Endothelial cell (in vitro differentiated cells): ENCODE measurements around the gene KRTAP25-1. TPM values are rescaled to one million over a fixed set of nuclear protein-coding genes. Genes with fewer than 3 reads are reported as not detected.

Source experiments
- DNase-seq: peaks from one replicate; pipeline ENCODE4 v3.0.0; 2021; ENCODE audit warnings: low spot score
- H3K27ac Mint-ChIP-seq: one replicate; pipeline ENCODE4 v1.8.0; 2021; ENCODE audit warnings: mixed read lengths, inconsistent platforms; ENCODE audit not compliant: unreplicated experiment
- H3K27me3 Mint-ChIP-seq: one replicate; pipeline ENCODE4 v1.8.0; 2021; ENCODE audit warnings: mild to moderate bottlenecking, moderate library complexity, mixed read lengths, inconsistent platforms; ENCODE audit not compliant: unreplicated experiment
- H3K36me3 Mint-ChIP-seq: one replicate; pipeline ENCODE4 v1.8.0; 2021; ENCODE audit warnings: mild to moderate bottlenecking, low read depth, mixed read lengths, inconsistent platforms; ENCODE audit not compliant: unreplicated experiment
- H3K4me1 Mint-ChIP-seq: one replicate; pipeline ENCODE4 v1.8.0; 2021; ENCODE audit warnings: mild to moderate bottlenecking, mixed read lengths, inconsistent platforms; ENCODE audit not compliant: unreplicated experiment
- H3K4me3 Mint-ChIP-seq: one replicate; pipeline ENCODE4 v1.8.0; 2021; ENCODE audit warnings: mild to moderate bottlenecking, mixed read lengths, inconsistent platforms; ENCODE audit not compliant: unreplicated experiment
- H3K9me3 Mint-ChIP-seq: one replicate; pipeline ENCODE4 v1.8.0; 2021; ENCODE audit warnings: mixed read lengths, inconsistent platforms; ENCODE audit not compliant: unreplicated experiment
- total RNA-seq: library from RNA; stranded (reverse); fragmentation: NEBNext Ultra II Directional; extraction: Animal tissue kit (Norgen Biotek cat#: 25700); gene quantifications from one replicate; pipeline ENCODE4 v1.2.1, GENCODE V29; 2021; ENCODE audit not compliant: unreplicated experiment
- TF ChIP-seq, protein P1 (sequence below): fragments of 200-600 bp; sonication (generic); IDR thresholded peaks from one replicate; pipeline ENCODE4 v1.5.0; 2021; ENCODE audit warnings: antibody characterized with exemption; ENCODE audit not compliant: unreplicated experiment

Gene KRTAP25-1
- total RNA-seq, 1 donor from 2014 or later, result not detected

DNA sequence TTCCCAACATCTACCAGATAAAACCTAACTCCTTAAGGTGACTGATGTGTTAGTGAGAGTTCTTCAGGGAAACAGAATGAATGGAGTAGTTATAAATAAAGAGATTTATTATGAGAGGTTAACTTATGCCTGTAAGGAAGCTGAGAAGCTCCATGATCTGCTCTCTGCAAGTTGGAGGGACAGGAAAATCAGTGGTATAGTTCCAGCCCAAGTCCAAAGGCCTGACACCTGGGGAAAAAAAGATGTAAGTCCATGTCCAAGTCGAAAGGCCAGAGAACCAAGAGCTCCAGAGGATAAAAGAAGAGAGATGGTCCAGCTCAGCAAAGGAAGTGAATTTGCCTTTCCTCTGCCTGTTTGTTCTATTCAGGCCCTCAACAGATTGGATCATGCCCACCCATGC is 33.6 kb downstream of the KRTAP25-1 start:
- no peak overlapping the region for H3K27ac Mint-ChIP-seq
- TF ChIP-seq, protein P1, sequence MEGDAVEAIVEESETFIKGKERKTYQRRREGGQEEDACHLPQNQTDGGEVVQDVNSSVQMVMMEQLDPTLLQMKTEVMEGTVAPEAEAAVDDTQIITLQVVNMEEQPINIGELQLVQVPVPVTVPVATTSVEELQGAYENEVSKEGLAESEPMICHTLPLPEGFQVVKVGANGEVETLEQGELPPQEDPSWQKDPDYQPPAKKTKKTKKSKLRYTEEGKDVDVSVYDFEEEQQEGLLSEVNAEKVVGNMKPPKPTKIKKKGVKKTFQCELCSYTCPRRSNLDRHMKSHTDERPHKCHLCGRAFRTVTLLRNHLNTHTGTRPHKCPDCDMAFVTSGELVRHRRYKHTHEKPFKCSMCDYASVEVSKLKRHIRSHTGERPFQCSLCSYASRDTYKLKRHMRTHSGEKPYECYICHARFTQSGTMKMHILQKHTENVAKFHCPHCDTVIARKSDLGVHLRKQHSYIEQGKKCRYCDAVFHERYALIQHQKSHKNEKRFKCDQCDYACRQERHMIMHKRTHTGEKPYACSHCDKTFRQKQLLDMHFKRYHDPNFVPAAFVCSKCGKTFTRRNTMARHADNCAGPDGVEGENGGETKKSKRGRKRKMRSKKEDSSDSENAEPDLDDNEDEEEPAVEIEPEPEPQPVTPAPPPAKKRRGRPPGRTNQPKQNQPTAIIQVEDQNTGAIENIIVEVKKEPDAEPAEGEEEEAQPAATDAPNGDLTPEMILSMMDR, result no peak
- no peak overlapping the region for H3K4me3 Mint-ChIP-seq
- no peaks in the 10 kb centered on the region for H3K9me3 Mint-ChIP-seq
- no peaks in the 10 kb centered on the region for H3K27me3 Mint-ChIP-seq
- no peaks in the 10 kb centered on the region for H3K4me1 Mint-ChIP-seq
- DNase-seq, result no peak
- no peaks in the 10 kb centered on the region for H3K36me3 Mint-ChIP-seq

DNA sequence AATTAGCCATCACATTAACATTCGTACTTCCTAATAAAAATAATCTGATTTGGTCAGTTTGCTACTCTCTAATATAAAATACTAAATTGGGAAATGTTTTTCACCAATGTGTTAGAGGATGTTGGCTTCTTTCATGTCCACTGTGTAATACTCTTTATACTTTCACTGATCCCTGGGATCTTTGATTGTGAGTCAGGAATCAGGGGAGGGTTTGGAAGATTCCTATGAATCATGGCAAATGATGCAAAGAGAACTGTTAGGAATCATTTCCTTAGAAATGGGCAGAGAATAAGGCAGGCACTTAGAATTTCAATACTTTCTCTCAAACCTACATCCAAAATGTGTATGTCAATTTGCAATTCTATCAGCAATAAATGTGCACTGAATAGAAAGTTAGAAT is 37.5 kb downstream of the KRTAP25-1 start:
- Mint-ChIP-seq H3K36me3 (no peaks in the 10 kb centered on the region), H3K27ac (no peak overlapping the region), H3K4me1 (no peaks in the 10 kb centered on the region), H3K27me3 (no peaks in the 10 kb centered on the region), H3K4me3 (no peak overlapping the region), H3K9me3 (no peaks in the 10 kb centered on the region)
- DNase-seq, result no peak
- TF ChIP-seq, protein P1, result no peak

DNA sequence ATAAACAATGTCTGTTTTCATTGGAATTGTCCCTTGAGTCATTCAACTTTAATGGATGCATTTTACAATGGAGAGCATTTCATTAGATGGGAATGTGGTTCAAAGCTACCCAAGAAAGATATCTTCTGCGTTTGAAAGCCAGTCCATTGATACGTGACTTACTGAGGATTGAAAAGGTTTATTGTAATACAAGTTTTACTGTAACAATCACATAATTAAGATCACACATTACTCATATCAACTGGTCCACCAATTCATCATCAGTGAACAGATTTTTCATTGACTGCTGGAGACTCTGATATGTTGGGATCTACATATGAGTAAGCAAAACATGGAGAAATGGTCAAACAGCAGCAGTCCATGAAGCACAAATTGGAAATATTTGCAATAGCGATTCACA is 39.4 kb downstream of the KRTAP25-1 start:
- Mint-ChIP-seq H3K36me3 (no peaks in the 10 kb centered on the region), H3K4me3 (no peak overlapping the region)
- TF ChIP-seq, protein P1, result no peak

DNA sequence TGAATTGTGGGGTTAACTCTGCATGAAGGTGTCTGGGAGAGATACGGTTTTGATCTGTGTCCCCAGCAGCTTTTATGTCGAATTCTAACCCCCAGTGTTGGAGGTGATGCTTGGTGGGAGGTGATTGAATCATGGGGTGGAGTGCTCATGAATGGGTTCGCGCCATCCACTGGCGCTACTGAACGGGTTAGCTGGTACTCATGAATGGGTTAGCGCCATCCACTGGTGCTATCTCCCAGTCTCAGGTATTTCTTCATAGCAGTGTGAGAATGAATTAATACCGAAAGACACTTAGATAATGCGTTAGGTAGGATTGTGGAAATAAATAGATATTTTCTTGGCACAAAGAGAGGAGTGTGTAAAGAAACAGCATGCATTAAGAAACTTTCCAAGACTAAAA is 40.5 kb downstream of the KRTAP25-1 start:
- no peak for DNase-seq
- no peaks in the 10 kb centered on the region for H3K9me3 Mint-ChIP-seq
- no peaks in the 10 kb centered on the region for H3K36me3 Mint-ChIP-seq
- no peak overlapping the region for H3K27ac Mint-ChIP-seq
- TF ChIP-seq, protein P1, result no peak
- no peaks in the 10 kb centered on the region for H3K4me1 Mint-ChIP-seq
- no peaks in the 10 kb centered on the region for H3K27me3 Mint-ChIP-seq
- no peak overlapping the region for H3K4me3 Mint-ChIP-seq

More for the DNA sequence above, 39.4 kb downstream of the KRTAP25-1 start:
- Mint-ChIP-seq H3K4me1 (no peaks in the 10 kb centered on the region), H3K9me3 (no peaks in the 10 kb centered on the region), H3K27me3 (no peaks in the 10 kb centered on the region), H3K27ac (no peak overlapping the region)
- DNase-seq, result no peak

DNA sequence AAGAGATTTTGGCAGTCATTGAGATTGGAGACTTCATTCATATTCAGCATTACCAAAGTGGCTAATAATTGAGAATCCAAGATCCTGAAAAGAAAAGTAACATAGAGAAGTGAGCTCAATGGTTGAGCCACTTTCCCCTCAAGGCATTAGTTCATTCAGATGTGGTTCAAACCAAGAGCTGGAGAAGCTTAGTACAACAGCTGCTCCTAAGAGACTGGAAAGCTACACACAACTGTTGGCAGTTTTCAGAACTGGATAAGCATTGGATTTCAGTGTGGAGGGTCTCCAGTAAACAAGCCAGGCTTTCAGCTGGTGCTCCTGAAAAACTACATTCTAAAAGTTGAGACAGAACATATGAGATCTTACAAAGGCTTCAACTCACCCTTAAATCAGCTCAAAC is 44.3 kb downstream of the KRTAP25-1 start:
- DNase-seq, result no peak
- no peak overlapping the region for H3K27ac Mint-ChIP-seq
- H3K9me3 Mint-ChIP-seq, result no peaks in the 10 kb centered on the region
- no peaks in the 10 kb centered on the region for H3K36me3 Mint-ChIP-seq
- TF ChIP-seq, protein P1, result no peak
- no peaks in the 10 kb centered on the region for H3K27me3 Mint-ChIP-seq
- no peaks in the 10 kb centered on the region for H3K4me1 Mint-ChIP-seq
- H3K4me3 Mint-ChIP-seq, result no peak overlapping the region
